Karpas-422 (cell line): ENCODE results near the gene SEMA3G. TPM values are rescaled to one million over a fixed set of nuclear protein-coding genes. Genes with fewer than 3 reads are reported as not detected.
A peak's percentile ranks its signal among the peaks of the same experiment; 100 is the strongest.

ENCODE experiments used
- DNase-seq: peaks from one replicate; pipeline ENCODE4 v3.0.0-alpha.2; 2015
- H2AFZ ChIP-seq: fragments of 200-600 bp; sonication (generic); 2 replicates; pipeline ENCODE4 v1.6.1; 2014; ENCODE audit warnings: antibody characterized with exemption, low read length, mixed read lengths
- H3K27ac ChIP-seq: fragments of 200-600 bp; sonication (generic); 2 replicates; pipeline ENCODE4 v1.5.1; 2014; ENCODE audit warnings: mild to moderate bottlenecking, low read length, moderate library complexity
- H3K27me3 ChIP-seq: fragments of 200-600 bp; sonication (generic); 2 replicates; pipeline ENCODE4 v1.6.1; 2014; ENCODE audit warnings: low read length, mixed read lengths
- H3K36me3 ChIP-seq: fragments of 200-600 bp; sonication (generic); 2 replicates; pipeline ENCODE4 v1.6.1; 2014; ENCODE audit warnings: low read length, mixed read lengths; ENCODE audit not compliant: insufficient read depth
- H3K4me1 ChIP-seq: fragments of 200-600 bp; sonication (generic); 2 replicates; pipeline ENCODE4 v1.6.1; 2014; ENCODE audit warnings: mild to moderate bottlenecking, low read length, mixed read lengths
- H3K4me2 ChIP-seq: fragments of 200-600 bp; sonication (generic); 2 replicates; pipeline ENCODE4 v1.6.1; 2014; ENCODE audit warnings: low read length, low read depth, mild to moderate bottlenecking; ENCODE audit not compliant: poor library complexity, severe bottlenecking
- H3K4me3 ChIP-seq: fragments of 200-600 bp; sonication (generic); 2 replicates; pipeline ENCODE4 v1.5.1; 2014; ENCODE audit warnings: mild to moderate bottlenecking, antibody characterized with exemption, low read length, mixed read lengths
- H3K79me2 ChIP-seq: fragments of 200-600 bp; sonication (generic); 2 replicates; pipeline ENCODE4 v1.6.1; 2014; ENCODE audit warnings: mild to moderate bottlenecking, low read length, mixed read lengths
- H3K9ac ChIP-seq: fragments of 200-600 bp; sonication (generic); 2 replicates; pipeline ENCODE4 v1.6.0; 2014; ENCODE audit warnings: low read length
- H3K9me2 ChIP-seq: fragments of 200-600 bp; sonication (generic), shearing (Covaris generic); replicated peaks from 2 replicates; pipeline ENCODE4 v1.6.0; 2014; ENCODE audit warnings: mild to moderate bottlenecking, low read length, moderate library complexity; ENCODE audit not compliant: insufficient read depth
- H3K9me3 ChIP-seq: fragments of 300-700, 200-600 bp; sonication (generic); 2 replicates; pipeline ENCODE4 v1.6.1; 2014; ENCODE audit warnings: low read length, mixed read lengths
- H4K20me1 ChIP-seq: fragments of 200-600 bp; sonication (generic); 2 replicates; pipeline ENCODE4 v1.6.1; 2014; ENCODE audit warnings: mild to moderate bottlenecking, antibody characterized with exemption, low read length, low read depth; ENCODE audit not compliant: insufficient read depth
- total RNA-seq: library from RNA; depleted of rRNA; stranded (reverse); fragments of >200 nt; shearing (Covaris generic); gene quantifications from 2 replicates; pipeline ENCODE4 v1.2.3, GENCODE V29; 2014; ENCODE audit warnings: low replicate concordance; rRNA removed

The SEMA3G gene
- 0.11 TPM in 1 of 2 replicates, not detected in the other for total RNA-seq

- DNase-seq = peak; percentile 90
- Histone ChIP-seq H3K4me1 (peaks cover 6% of the 10 kb centered on the region; the same call in 1 of the 2 replicates), H3K9me3 (no peaks in the 10 kb centered on the region), H4K20me1 (no peaks in the 10 kb centered on the region), H3K79me2 (no peaks in the 10 kb centered on the region), H2AFZ (no peak within 1 kb of the TSS), H3K9me2 (no peaks in the 10 kb centered on the region), H3K27me3 (no peaks in the 10 kb centered on the region), H3K4me2 (peak within 1 kb of the TSS; percentile 46), H3K27ac (no peak within 1 kb of the TSS), H3K9ac (no peak within 1 kb of the TSS; the same call in 1 of the 2 replicates), H3K4me3 (no peak within 1 kb of the TSS), H3K36me3 (no peaks in the 10 kb centered on the region)
These were observed at the start of gene SEMA3G for GRCh38 chr3:52444860-52445793. Gene SEMA3G (minus strand): TSS chr3:52445103. CDS start chr3:52445027, 76 bp downstream.

GRCh38 chr3:52494445-52494844 is 49.5 kb upstream of the SEMA3G start:
- Histone ChIP-seq H4K20me1 (no peaks in the 10 kb centered on the region), H3K27ac (no peak overlapping the region), H3K36me3 (0 out of 2 replicates have a peak, but pooled peaks cover 2% of the 10 kb centered on the region), H3K4me2 (no peak overlapping the region), H3K4me1 (no peaks in the 10 kb centered on the region), H3K79me2 (no peaks in the 10 kb centered on the region), H3K9me2 (no peaks in the 10 kb centered on the region), H3K9me3 (no peaks in the 10 kb centered on the region), H3K9ac (no peak overlapping the region), H3K4me3 (no peak overlapping the region), H2AFZ (no peak overlapping the region), H3K27me3 (no peaks in the 10 kb centered on the region)
- DNase-seq = no peak

- DNase-seq = no peak
- H3K79me2 ChIP-seq = no peaks in the 10 kb centered on the region
These were observed 48.5 kb upstream of the SEMA3G start for GRCh38 chr3:52493232-52494017.

GRCh38 chr3:52492059-52492458 is 47.2 kb upstream of the SEMA3G start:
- Histone ChIP-seq H2AFZ (no peak overlapping the region), H3K27ac (no peak overlapping the region), H3K9ac (no peak overlapping the region), H3K9me2 (no peaks in the 10 kb centered on the region), H3K79me2 (no peaks in the 10 kb centered on the region), H4K20me1 (no peaks in the 10 kb centered on the region), H3K4me1 (no peaks in the 10 kb centered on the region), H3K4me2 (no peak overlapping the region), H3K9me3 (no peaks in the 10 kb centered on the region), H3K36me3 (0 out of 2 replicates have a peak, but pooled peaks cover 2% of the 10 kb centered on the region), H3K27me3 (no peaks in the 10 kb centered on the region), H3K4me3 (no peak overlapping the region)
- no peak for DNase-seq

More at GRCh38 chr3:52493232-52494017, 48.5 kb upstream of the SEMA3G start:
- no peak overlapping the region for H3K4me2 ChIP-seq
- H3K9me2 ChIP-seq = no peaks in the 10 kb centered on the region
- H3K9ac ChIP-seq = no peak overlapping the region
- no peak overlapping the region for H3K27ac ChIP-seq
- H3K4me3 ChIP-seq = no peak overlapping the region
- no peaks in the 10 kb centered on the region for H4K20me1 ChIP-seq
- H2AFZ ChIP-seq = no peak overlapping the region
- H3K9me3 ChIP-seq = no peaks in the 10 kb centered on the region
- H3K4me1 ChIP-seq = no peaks in the 10 kb centered on the region
- 0 out of 2 replicates have a peak, but pooled peaks cover 2% of the 10 kb centered on the region for H3K36me3 ChIP-seq
- H3K27me3 ChIP-seq = no peaks in the 10 kb centered on the region

GRCh38 chr3:52490939-52491526 is 46.1 kb upstream of the SEMA3G start:
- H3K79me2 ChIP-seq = no peaks in the 10 kb centered on the region
- H3K9me2 ChIP-seq = no peaks in the 10 kb centered on the region
- H3K27ac ChIP-seq = no peak overlapping the region
- no peak overlapping the region for H3K4me3 ChIP-seq
- no peaks in the 10 kb centered on the region for H3K4me1 ChIP-seq
- no peak for DNase-seq
- no peak overlapping the region for H2AFZ ChIP-seq
- no peaks in the 10 kb centered on the region for H4K20me1 ChIP-seq
- no peak overlapping the region for H3K9ac ChIP-seq
- H3K27me3 ChIP-seq = no peaks in the 10 kb centered on the region
- H3K9me3 ChIP-seq = no peaks in the 10 kb centered on the region
- 0 out of 2 replicates have a peak, but pooled peaks cover 2% of the 10 kb centered on the region for H3K36me3 ChIP-seq
- no peak overlapping the region for H3K4me2 ChIP-seq

GRCh38 chr3:52490035-52490938 is 45.4 kb upstream of the SEMA3G start:
- H3K27ac ChIP-seq = no peak overlapping the region
- no peak overlapping the region for H3K9ac ChIP-seq
- H3K4me1 ChIP-seq = no peaks in the 10 kb centered on the region
- H3K4me3 ChIP-seq = no peak overlapping the region
- no peaks in the 10 kb centered on the region for H3K79me2 ChIP-seq
- H3K9me2 ChIP-seq = no peaks in the 10 kb centered on the region
- H3K27me3 ChIP-seq = no peaks in the 10 kb centered on the region
- no peak for DNase-seq
- H3K4me2 ChIP-seq = no peak overlapping the region
- no peaks in the 10 kb centered on the region for H4K20me1 ChIP-seq
- H3K36me3 ChIP-seq = 0 out of 2 replicates have a peak, but pooled peaks cover 2% of the 10 kb centered on the region
- H2AFZ ChIP-seq = no peak overlapping the region
- H3K9me3 ChIP-seq = no peaks in the 10 kb centered on the region

- Histone ChIP-seq H3K4me2 (no peak overlapping the region), H3K36me3 (0 out of 2 replicates have a peak, but pooled peaks cover 2% of the 10 kb centered on the region), H3K27me3 (no peaks in the 10 kb centered on the region)
These were observed 44.5 kb upstream of the SEMA3G start for GRCh38 chr3:52489453-52489852.

More at GRCh38 chr3:52489453-52489852, 44.5 kb upstream of the SEMA3G start:
- Histone ChIP-seq H3K9ac (no peak overlapping the region), H3K27ac (no peak overlapping the region), H2AFZ (no peak overlapping the region), H3K4me3 (no peak overlapping the region), H3K9me3 (no peaks in the 10 kb centered on the region), H3K9me2 (no peaks in the 10 kb centered on the region), H4K20me1 (no peaks in the 10 kb centered on the region), H3K79me2 (no peaks in the 10 kb centered on the region), H3K4me1 (no peaks in the 10 kb centered on the region)
- no peak for DNase-seq
